ENCODE measurements around the gene PHETA1.
A peak's percentile ranks its signal among the peaks of the same experiment; 100 is the strongest.

The PHETA1 gene

GRCh38 chr12:111368788-111369495 lies at the start of gene PHETA1:
TSS of gene PHETA1 (minus strand) at chr12:111369095. CDS start at chr12:111363427, 5,668 bp downstream.
- DNase-seq: peak; percentile 92

- DNase-seq: no peak
Observed at GRCh38 chr12:111418594-111418880, 49.6 kb upstream of the PHETA1 start.

GRCh38 chr12:111417784-111418593 lies 49.1 kb upstream of the PHETA1 start:
- DNase-seq: no peak

GRCh38 chr12:111417290-111417689 lies 48.4 kb upstream of the PHETA1 start:
- no peak for DNase-seq

- DNase-seq: no peak
Observed at GRCh38 chr12:111414711-111415252, 45.9 kb upstream of the PHETA1 start.

GRCh38 chr12:111413442-111414086 lies 44.7 kb upstream of the PHETA1 start:
- no peak for DNase-seq

- DNase-seq: peak; percentile 76
Observed at GRCh38 chr12:111412830-111413441, 44.0 kb upstream of the PHETA1 start.

GRCh38 chr12:111412007-111412829 lies 43.3 kb upstream of the PHETA1 start:
- DNase-seq: peak; percentile 55

- DNase-seq: peak; percentile 54
Observed at GRCh38 chr12:111411185-111411764, 42.4 kb upstream of the PHETA1 start.

- DNase-seq: peak; percentile 45
Observed at GRCh38 chr12:111410431-111411184, 41.7 kb upstream of the PHETA1 start.

- peak; percentile 74 for DNase-seq
Observed at GRCh38 chr12:111409780-111410430, 41.0 kb upstream of the PHETA1 start.

- DNase-seq: peak; percentile 44
Observed at GRCh38 chr12:111409403-111409779, 40.5 kb upstream of the PHETA1 start.

GRCh38 chr12:111408686-111409402 lies 39.9 kb upstream of the PHETA1 start:
- peak; percentile 43 for DNase-seq

- DNase-seq: no peak
Observed at GRCh38 chr12:111408116-111408440, 39.2 kb upstream of the PHETA1 start.

GRCh38 chr12:111407377-111408115 lies 38.7 kb upstream of the PHETA1 start:
- no peak for DNase-seq

GRCh38 chr12:111406474-111407376 lies 37.8 kb upstream of the PHETA1 start:
- DNase-seq: peak; percentile 48

- no peak for DNase-seq
Observed at GRCh38 chr12:111405859-111406473, 37.1 kb upstream of the PHETA1 start, which contains the start of gene SH2B3. TSS of gene SH2B3 (plus strand) at chr12:111405923. CDS start at chr12:111418146, 12,223 bp downstream.

Data from hematopoietic multipotent progenitor cell treated with erythropoietin and hydrocortisone succinate and interleukin-3 and kit ligand, for 6 days (in vitro differentiated cells).